ENCODE data around the gene INA.

- TF ChIP-seq CTCF (IDR thresholded peaks at IDR 0.05) (no peak), POLR2AphosphoS5 (IDR thresholded peaks at IDR 0.05) (no peak)
These were observed 18.6 kb downstream of the INA start for GRCh38 chr10:103295374-103296015.

Measured in breast epithelium (tissue), 3 donors.